Raji (cell line): ENCODE measurements around the gene TUBA1C.
A peak's percentile ranks its signal among the peaks of the same experiment; 100 is the strongest.

Experiments
- POLR2A ChIP-seq: IDR thresholded peaks from 2 replicates; pipeline ENCODE4 v1.6.1; 2011; ENCODE audit warnings: low read depth, low read length, control low read depth; ENCODE audit not compliant: insufficient read depth

Gene TUBA1C

DNA sequence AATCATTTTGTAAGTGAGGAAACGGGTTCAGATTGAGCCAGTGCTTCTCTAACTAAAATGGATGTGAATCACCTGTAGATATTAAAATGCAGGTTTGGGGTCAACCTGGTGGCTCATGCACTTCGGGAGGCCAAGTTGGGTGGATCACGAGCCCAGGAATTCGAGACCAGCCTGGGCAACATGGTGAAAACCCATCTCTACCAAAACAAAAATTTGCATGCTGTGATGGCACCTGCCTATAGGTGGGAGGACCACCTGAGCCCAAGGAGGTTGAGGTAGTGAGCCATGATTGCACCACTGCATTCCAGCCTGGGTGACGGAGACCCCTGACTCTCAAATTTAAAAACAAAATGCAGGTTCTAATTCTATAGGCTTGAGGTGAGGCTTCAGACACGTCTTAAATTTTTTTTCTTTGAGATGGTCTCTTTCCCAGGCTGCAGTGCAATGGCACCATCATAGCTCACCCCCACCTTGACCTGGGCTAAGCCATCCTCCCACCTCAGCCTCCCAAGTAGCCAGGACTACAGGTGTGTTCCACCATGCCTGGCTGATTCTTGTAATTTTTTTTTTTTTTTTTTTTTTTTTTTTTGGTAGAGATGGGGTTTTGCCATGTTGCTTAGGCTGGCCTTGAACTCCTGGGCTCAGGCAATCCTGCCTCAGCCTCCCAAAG is 9.0 kb downstream of the TUBA1C start:
- TF ChIP-seq POLR2A = 0 out of 2 replicates have a peak, but pooled peaks have one; percentile 8

DNA sequence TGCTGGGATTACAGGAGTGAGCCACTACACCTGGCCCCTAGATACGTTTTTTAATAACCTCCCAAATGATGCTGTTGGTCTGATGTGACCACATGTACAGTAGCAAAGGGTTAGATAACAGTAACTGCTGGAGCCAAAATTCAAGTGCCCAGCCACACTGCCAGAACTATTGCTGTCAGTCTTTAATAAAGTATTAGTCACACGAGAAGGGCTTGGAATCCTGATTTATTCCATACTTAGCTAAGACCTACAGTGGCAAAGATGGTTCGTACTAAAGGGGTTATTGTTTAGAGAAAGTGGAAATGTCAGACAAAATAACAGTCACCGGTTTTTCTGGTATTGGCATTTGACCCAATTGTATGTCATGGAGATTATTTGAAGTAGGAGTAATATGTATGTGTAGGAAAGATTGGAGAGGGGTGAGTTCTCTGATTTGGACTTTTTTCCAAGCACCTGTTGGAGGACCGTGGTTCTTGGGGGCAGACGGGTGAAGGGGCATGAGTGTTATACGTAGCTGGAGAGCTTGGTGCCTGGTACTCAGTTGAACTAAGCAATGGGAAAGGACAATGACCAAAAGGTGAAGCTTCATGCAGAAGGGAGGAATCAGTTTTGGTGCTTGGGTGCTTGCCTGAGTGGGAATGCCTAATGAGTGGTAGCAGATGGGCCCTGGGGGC is 9.7 kb downstream of the TUBA1C start:
- TF ChIP-seq POLR2A = no peak

DNA sequence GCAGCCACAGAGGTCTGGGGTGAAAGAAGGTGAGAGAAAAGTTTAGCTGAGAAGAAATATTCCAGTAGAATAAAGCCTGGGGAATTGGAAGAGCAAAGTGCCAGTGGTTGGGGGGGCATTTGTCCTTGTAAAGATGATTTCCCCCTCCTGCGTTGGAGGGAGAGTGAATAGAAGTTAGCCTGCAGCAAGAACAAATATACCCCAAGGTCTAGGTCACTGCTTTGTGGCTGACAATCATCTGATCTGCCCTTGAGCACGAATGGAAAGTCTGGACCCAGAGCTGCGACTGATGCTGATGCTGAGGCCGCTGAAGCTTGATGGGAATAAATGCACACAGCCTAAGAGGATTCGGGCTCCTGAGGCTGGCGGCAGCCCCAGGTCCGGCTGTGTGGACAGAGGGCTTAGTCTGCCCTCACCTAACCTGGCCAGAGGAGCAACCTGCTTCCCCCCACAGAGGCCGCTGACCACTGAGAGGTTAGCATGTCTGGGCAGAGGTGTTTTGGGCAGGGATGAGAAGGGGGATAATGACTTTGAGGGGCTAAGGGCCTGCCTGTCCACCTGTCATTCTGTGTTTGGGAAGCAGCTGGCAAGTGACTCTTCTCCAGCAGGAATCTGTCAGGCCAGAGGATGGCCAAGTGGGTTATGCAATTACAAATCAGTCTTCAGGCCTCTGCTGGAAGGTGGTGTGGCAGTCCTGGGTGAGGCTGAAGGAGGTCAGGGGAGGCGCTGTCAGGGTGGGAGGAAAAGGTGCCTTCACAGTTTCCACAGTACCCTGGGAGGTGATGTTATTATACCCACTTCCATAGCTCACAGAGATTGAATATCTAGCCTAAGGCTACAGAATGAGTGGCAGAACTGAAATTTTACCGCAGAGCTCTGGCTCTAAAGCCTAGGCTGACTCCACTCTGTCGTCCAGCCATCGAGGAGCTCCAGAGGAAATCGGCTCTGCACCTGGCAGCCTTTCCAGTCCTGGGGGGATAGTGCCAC is 11.7 kb downstream of the TUBA1C start:
- no peak for TF ChIP-seq POLR2A

DNA sequence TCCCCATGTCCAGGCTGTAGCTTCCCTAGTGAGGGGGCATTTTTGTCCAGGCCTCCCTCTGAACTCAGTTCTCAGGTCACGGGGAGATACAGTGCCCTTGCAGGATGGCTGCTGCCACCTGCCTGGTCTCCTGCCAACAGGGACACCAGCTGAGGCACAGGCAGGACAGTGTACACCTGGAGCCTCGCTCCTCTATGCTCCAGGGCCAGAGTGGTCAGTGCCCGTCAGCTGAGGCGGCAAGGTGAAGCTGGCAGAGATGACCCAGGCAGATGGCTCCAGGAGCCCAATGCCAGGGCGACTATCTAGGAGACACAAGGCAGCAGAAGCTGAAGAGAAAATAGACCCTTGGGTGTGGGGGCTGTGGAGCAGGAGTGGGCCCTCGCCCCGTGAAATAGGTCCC is 12.6 kb downstream of the TUBA1C start:
- no peak for TF ChIP-seq POLR2A

DNA sequence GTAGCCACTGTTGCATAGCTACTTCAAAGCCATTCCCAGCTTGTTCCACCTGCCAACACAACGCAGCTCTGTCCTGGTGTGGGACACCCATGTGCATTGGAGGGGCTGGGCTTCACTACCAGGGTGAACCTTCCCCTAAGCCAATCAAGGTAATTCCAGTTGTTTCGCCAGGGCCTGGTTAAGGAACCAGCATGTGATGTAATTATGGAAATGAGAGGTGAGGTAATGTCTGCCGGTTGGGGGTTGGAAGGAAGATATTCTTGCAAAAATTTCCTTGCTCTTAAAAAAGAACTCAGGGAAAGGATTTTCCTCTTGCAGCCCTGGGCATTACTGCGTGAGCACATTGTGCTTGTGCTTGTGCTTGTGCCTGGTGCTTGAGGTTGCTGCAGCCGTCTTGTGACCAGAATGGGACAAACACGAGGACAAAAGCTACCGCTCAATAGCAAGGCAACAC is 14.9 kb downstream of the TUBA1C start:
- no peak for TF ChIP-seq POLR2A

DNA sequence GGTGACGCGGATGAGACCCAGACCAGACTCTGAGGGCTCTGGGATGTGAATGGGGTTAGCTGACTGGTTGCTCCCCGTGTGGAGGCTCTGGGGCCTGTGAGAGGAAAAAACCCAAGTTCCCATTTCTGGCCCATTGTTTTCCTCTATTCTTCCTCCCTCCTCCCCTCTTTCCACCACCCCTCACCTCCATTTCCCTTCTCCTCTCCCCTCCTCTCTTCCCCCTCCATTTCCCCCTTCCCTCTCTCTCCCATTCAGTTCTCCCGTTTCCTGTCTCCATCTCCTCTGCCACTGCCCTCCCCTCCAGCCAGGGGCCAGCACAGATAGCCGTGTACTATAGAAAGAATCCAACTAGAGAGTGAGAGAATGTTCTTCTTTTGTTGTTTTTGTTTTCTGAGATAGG is 17.4 kb downstream of the TUBA1C start:
- TF ChIP-seq POLR2A = no peak

DNA sequence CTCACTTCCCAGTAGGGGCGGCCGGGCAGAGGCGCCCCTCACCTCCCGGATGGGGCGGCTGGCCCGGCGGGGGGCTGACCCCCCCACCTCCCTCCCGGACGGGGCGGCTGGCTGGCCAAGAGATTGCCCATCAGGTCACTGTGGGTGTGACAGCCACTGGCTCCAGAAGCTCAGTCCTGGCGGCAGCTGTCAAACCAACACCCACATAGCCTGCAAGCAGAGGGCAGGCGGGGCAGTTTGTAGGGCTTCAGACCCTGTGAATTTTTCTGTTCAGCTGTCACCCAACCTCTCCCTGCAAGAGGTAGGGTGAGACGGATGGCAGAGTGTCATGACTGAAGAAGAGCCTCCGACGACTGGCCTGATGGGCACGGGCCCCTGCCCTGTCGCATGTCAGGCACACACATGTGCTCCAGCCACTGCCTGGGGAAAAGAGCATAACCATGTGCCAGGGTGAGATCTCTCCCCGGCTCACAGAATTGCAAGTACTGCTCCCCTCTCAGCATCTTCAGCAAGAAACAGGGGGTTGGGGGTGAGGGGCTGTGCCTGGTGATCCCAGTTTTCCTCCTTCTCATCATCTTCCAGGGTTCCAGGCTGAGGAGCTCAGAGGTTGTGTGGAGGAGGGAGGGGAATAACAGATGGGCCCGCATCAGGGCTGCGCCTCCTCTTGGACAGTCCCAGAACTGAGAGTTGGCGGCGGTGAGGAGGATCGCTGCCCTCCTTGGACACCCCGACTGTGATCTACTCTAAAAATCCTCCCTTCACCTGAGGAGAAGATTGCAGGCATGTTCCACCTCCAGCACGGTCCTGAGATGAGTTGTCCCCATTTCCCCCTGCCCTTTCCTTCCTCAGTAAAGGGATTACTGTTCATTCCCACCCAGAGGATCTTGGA is 18.9 kb downstream of the TUBA1C start:
- no peak for TF ChIP-seq POLR2A

DNA sequence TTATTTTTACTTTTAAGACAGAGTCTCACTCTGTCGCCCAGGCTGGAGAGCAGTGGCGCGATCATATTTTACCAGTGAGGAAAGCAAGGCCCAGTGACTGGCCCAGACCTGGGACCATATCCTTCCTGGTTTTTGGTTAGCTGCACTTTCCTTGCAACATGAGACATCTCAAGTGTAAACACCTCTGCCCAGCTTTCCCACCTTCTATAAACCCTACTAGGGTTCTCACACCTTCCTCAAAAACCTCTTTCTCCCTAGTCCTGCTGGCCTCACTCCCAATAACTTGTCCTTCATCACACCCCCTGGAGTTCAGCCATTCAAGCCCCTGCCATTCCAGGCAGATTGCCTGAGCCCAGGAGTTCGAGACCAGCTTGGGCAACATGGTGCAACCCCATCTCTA is 19.8 kb downstream of the TUBA1C start:
- TF ChIP-seq POLR2A = no peak

DNA sequence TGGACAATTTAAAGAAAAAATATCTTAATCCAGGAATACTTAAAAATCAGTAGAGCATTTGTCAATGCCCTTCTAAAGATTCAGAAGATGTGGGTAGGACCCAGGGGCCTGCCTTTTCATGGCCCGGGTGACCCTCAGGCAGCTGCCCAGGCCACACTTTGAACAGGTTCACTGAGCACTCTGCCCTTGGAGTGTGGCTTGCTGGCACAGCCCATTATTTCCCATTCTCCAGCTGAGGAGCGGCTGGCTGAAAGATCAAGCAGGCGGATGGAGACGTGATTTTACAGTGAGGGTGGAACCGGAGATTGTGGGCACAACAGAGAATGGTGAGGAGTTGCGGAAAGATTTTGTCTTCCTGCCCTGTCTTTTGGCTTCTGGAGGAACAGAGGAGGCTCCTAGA is 23.0 kb downstream of the TUBA1C start:
- TF ChIP-seq POLR2A = no peak

DNA sequence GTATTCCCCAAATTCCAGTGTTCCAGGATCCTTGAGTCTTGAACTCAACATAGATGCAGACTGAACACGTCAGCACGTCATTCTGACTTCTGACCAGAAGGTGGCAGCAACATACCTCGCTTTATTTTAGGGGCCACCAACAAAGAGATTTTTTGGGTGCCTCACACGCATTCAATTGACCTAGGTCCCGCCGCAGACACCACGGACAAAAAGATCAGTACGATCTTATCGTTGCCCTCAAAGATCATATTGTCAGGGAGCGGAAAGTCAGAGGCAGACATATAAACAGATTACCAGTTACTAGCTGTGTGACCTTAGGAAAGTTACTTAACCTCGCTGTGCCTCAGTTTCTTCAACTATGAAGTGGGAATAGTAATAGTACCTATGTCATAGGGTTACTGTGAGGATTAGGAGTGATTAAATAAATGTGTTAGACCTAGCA is 23.6 kb downstream of the TUBA1C start:
- no peak for TF ChIP-seq POLR2A

DNA sequence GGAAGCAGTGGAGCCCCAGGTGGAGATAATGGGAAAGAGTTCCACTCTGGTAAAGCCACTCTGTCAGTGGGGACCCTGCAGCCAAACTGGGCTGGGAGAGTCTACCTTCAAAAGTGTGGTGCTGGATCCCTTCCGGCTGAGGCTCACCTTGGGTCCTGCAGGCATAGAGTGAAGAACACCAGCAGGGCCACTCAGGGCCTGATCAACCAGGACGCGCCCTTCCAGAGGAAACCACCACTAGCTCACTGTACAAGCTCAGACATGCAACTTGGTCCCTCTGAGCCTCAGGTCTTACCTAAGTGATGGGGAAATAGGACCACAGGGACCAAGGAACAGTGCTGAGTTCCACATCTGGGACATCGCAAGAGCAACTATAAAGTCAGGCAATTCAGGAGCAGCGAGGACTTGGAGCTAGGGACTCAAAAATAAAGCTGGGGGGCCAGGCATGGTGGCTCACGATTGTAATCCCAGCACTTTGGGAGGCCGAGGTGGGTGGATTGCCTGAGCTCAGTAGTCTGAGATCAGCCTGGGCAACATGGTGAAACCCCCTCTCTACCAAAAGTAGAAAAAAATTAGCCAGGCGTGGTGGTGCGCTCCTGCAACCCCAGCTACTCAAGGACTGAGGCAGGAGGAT is 24.2 kb downstream of the TUBA1C start:
- no peak for TF ChIP-seq POLR2A

DNA sequence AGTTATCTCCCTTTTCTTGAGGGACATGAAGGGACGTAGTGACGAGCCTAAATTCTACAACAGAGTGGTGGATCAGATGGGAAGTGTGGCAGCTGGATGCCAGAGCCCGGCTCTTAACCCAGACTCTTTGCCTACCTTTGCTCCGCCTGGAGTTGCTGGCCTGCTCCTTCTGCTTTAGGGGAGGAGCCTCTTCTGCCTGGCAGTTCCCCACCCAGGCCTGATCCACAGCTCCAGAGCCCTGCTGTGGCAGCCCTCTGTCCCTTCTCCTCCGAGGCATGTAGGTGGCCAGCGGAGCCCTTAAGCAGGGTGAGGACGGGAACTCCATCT is 27.8 kb downstream of the TUBA1C start:
- TF ChIP-seq POLR2A = no peak

DNA sequence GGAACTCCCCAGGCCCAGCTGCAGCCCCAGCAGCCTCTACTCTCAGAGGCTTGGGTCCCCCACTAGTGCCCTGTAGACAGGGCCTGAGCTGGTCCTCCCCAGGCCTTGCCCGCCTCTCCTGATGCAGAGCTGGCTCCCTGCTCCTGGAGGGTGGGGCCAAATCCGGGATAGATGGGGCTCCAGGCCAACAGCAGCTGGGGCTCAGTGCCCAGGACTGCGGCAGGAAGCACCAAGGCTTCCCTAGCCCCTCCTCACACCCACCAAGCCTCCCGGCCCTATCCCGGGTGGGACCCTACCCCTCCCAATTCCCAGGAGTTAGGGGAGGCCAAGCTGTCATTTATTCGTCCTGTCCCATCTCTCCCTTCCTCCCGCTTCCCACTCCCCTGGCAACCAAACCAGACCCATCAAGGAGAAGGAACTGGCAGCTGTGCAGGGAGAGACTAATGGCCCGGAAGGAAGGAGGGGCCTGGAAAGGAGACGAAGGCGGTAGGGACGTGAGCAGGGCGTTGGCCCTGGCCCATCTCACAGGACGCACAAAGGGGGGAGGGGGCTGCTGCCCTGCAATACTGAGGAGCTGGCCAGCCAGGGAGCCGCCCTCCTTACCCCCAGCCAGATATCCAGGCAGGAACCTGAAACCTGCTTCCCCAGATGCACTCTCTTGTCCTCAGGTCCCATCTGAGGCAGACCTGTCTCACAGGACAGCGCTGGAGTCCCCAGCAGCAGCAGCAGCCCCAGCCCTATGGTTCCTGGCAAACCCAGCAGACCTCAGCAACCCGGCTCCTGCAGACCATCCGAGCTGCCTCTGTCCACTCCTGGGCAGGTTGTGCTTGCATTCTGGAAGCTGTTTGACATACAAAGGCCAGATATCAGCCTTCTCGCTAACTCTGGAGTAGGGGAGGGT is 28.4 kb downstream of the TUBA1C start:
- no peak for TF ChIP-seq POLR2A

DNA sequence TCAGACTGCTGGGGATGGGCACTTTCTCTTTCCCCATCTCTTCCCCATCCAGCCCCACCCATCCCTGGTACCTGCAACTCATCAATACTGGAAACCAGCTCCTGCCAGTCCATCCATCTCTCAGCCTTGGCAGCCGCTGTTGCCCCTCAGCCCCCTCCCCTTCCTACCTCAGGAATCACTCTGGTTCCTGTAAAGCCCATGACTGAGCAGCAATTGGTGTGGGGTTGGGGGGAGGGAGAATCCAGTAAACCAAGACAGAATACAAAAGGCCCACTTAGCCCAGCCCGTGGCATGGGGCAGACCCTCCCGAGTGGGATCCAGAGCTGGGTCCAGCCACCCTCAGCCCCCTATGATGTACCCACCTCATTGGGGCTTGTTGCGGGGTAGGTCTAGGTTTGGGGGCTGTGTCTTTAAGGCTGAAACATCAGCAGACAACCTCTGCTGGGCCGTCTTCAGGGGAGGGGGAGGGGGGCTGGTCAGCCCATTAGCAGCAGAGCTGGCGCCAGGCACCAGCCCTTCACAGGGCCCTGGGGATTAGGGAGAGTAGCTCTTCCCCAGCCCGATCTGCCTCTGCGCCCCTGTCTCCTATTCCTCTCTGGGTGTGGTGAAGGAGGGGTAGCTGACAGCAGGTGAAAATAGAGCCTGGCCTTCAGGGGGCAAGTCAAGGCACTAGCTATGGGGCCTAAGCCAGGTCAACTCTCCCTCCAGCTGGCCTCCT is 29.4 kb downstream of the TUBA1C start:
- TF ChIP-seq POLR2A = no peak
